ENCODE measurements around the gene CACNA1E. TPM values are rescaled to one million over a fixed set of nuclear protein-coding genes. Genes with fewer than 3 reads are reported as not detected.

Gene CACNA1E
- total RNA-seq, 4 donors from 2014 or later = 0.09 to 0.19 TPM; not detected in 2

GRCh38 chr1:181513786-181514297 is 30.5 kb downstream of the CACNA1E start:
- DNase-seq = no peak
- Histone ChIP-seq H3K27ac (no peak overlapping the region), H3K4me1 (no peaks in the 10 kb centered on the region), H3K36me3 (no peaks in the 10 kb centered on the region), H3K4me3 (no peak overlapping the region), H3K27me3 (peaks cover 0 to 7% (median 0%) of the 10 kb centered on the region in 4 donors), H3K9me3 (no peaks in the 10 kb centered on the region)
- intact Hi-C loops (cut with DNase I) = no loop called here
- WGBS, 2 donors = 45 to 55% methylated on average over 4 of the region's 4 CpGs
- TF ChIP-seq POLR2A (IDR thresholded peaks at IDR 0.05) = no peak
- no peak for TF ChIP-seq CTCF (IDR thresholded peaks at IDR 0.05)

GRCh38 chr1:181514298-181515290 is 31.3 kb downstream of the CACNA1E start:
- Histone ChIP-seq H3K27me3 (peaks cover 0 to 7% (median 0%) of the 10 kb centered on the region in 4 donors), H3K4me3 (no peak overlapping the region), H3K27ac (no peak overlapping the region), H3K4me1 (no peaks in the 10 kb centered on the region), H3K9me3 (no peaks in the 10 kb centered on the region), H3K36me3 (no peaks in the 10 kb centered on the region)
- TF ChIP-seq CTCF (IDR thresholded peaks at IDR 0.05) (no peak), POLR2A (IDR thresholded peaks at IDR 0.05) (no peak)
- intact Hi-C loops (cut with DNase I) = no loop called here
- no peak for DNase-seq
- WGBS, 2 donors = 49 to 68% methylated on average over 4 of the region's 4 CpGs

GRCh38 chr1:181516706-181517105 is 33.4 kb downstream of the CACNA1E start:
- DNase-seq = no peak
- H3K27me3 ChIP-seq = no peaks in the 10 kb centered on the region
- TF ChIP-seq CTCF (IDR thresholded peaks at IDR 0.05) = no peak
- no peak for TF ChIP-seq POLR2A (IDR thresholded peaks at IDR 0.05)
- no peak overlapping the region for H3K4me3 ChIP-seq
- intact Hi-C loops (cut with DNase I) = no loop called here
- no peaks in the 10 kb centered on the region for H3K4me1 ChIP-seq
- H3K27ac ChIP-seq = no peak overlapping the region
- no peaks in the 10 kb centered on the region for H3K9me3 ChIP-seq
- 90% methylated on average over 3 of the region's 4 CpGs; no CpG with 5 or more reads in 1 of the 2 donors for WGBS, 2 donors
- no peaks in the 10 kb centered on the region for H3K36me3 ChIP-seq

GRCh38 chr1:181517181-181517875 is 34.0 kb downstream of the CACNA1E start:
- H3K4me1 ChIP-seq = no peaks in the 10 kb centered on the region
- TF ChIP-seq CTCF (IDR thresholded peaks at IDR 0.05) = no peak
- TF ChIP-seq POLR2A (IDR thresholded peaks at IDR 0.05) = no peak
- no peaks in the 10 kb centered on the region for H3K9me3 ChIP-seq
- intact Hi-C loops (cut with DNase I) = no loop called here
- H3K36me3 ChIP-seq = no peaks in the 10 kb centered on the region
- 41 to 62% methylated on average over 3 to 5 of the region's 5 CpGs for WGBS, 2 donors
- no peak for DNase-seq
- no peak overlapping the region for H3K27ac ChIP-seq
- no peaks in the 10 kb centered on the region for H3K27me3 ChIP-seq
- no peak overlapping the region for H3K4me3 ChIP-seq

- Histone ChIP-seq H3K27me3 (no peaks in the 10 kb centered on the region), H3K27ac (no peak overlapping the region), H3K4me3 (no peak overlapping the region), H3K9me3 (no peaks in the 10 kb centered on the region), H3K4me1 (no peaks in the 10 kb centered on the region), H3K36me3 (no peaks in the 10 kb centered on the region)
- intact Hi-C loops (cut with DNase I) = no loop called here
- no peak for DNase-seq
- TF ChIP-seq POLR2A (IDR thresholded peaks at IDR 0.05) (no peak), CTCF (IDR thresholded peaks at IDR 0.05) (no peak)
- WGBS, 2 donors = 48 to 70% methylated on average over 2 of the region's 2 CpGs
Measured at GRCh38 chr1:181518152-181518551, 34.8 kb downstream of the CACNA1E start.
